Neuronal stem cell (in vitro differentiated cells): Measurements from ENCODE around the gene GOLIM4. TPM values are rescaled to one million over a fixed set of nuclear protein-coding genes. Genes with fewer than 3 reads are reported as not detected.

Source experiments
- DNase-seq: peaks from one replicate; pipeline ENCODE4 v3.0.0-alpha.2; 2013; ENCODE audit warnings: low spot score
- H2AFZ ChIP-seq: one replicate; pipeline ENCODE4 v1.6.1; 2013; ENCODE audit warnings: mild to moderate bottlenecking, low read length, inconsistent platforms
- H2AK5ac ChIP-seq: 2 replicates; pipeline ENCODE4 v1.6.1; 2013; ENCODE audit warnings: low read depth, mild to moderate bottlenecking, inconsistent platforms, low read length, moderate library complexity, mixed read lengths
- H2BK120ac ChIP-seq: 2 replicates; pipeline ENCODE4 v1.6.1; 2013; ENCODE audit warnings: low read depth, mild to moderate bottlenecking, inconsistent platforms, low read length, moderate library complexity, mixed read lengths
- H2BK12ac ChIP-seq: one replicate; pipeline ENCODE4 v1.6.1; 2013; ENCODE audit warnings: low read length, inconsistent platforms
- H2BK15ac ChIP-seq: 2 replicates; pipeline ENCODE4 v1.6.1; 2013; ENCODE audit warnings: mild to moderate bottlenecking, low read length, inconsistent platforms, mixed read lengths
- H2BK5ac ChIP-seq: one replicate; pipeline ENCODE4 v1.6.1; 2013; ENCODE audit warnings: inconsistent platforms, mild to moderate bottlenecking, low read length, moderate library complexity
- H3K14ac ChIP-seq: one replicate; pipeline ENCODE4 v1.6.1; 2013; ENCODE audit warnings: low read length, inconsistent platforms
- H3K18ac ChIP-seq: 2 replicates; pipeline ENCODE4 v1.6.1; 2013; ENCODE audit warnings: low read length, inconsistent platforms
- H3K23ac ChIP-seq: 2 replicates; pipeline ENCODE4 v1.6.1; 2013; ENCODE audit warnings: low read depth, mild to moderate bottlenecking, mixed read lengths, low read length, inconsistent platforms; ENCODE audit not compliant: poor library complexity
- H3K27ac ChIP-seq: replicated peaks from 3 replicates; pipeline ENCODE4 v1.5.1; 2013; ENCODE audit warnings: low read length, inconsistent platforms
- H3K27me3 ChIP-seq, 3 experiments: 2 replicates each; pipeline ENCODE4 v1.6.1; 2013; ENCODE audit warnings: low read length in 3 of 3, mild to moderate bottlenecking in 2 of 3, inconsistent platforms in 1 of 3, low read depth in 1 of 3, mixed read lengths in 1 of 3, moderate library complexity in 1 of 3; ENCODE audit not compliant: control insufficient read depth in 3 of 3, insufficient read depth in 3 of 3
- H3K36me3 ChIP-seq, 2 donors: replicated peaks in 1 of 2; 2 replicates each; pipeline ENCODE4 v1.6.1; 2013; ENCODE audit warnings: low read length in 2 of 2; ENCODE audit not compliant: control insufficient read depth in 2 of 2, insufficient read depth in 2 of 2
- H3K4ac ChIP-seq: 2 replicates; pipeline ENCODE4 v1.6.1; 2013; ENCODE audit warnings: inconsistent platforms, mild to moderate bottlenecking, low read length, moderate library complexity
- H3K4me1 ChIP-seq, 2 donors: 1 replicate in 1 of 2; 2 replicates in 1 of 2; pipeline ENCODE4 v1.6.1; 2013; ENCODE audit warnings: low read length in 2 of 2, low read depth in 1 of 2; ENCODE audit not compliant: control insufficient read depth in 2 of 2, insufficient read depth in 1 of 2
- H3K4me2 ChIP-seq: one replicate; pipeline ENCODE4 v1.6.1; 2013; ENCODE audit warnings: mild to moderate bottlenecking, low read length, inconsistent platforms; ENCODE audit not compliant: insufficient read depth, poor library complexity, severe bottlenecking
- H3K4me3 ChIP-seq, 2 donors: 2 replicates each; pipeline ENCODE4 v1.5.1; 2013; ENCODE audit warnings: low read length in 2 of 2, mild to moderate bottlenecking in 2 of 2, inconsistent platforms in 1 of 2, moderate library complexity in 1 of 2
- H3K79me1 ChIP-seq: one replicate; pipeline ENCODE4 v1.6.1; 2013; ENCODE audit warnings: low read depth, mild to moderate bottlenecking, inconsistent platforms, low read length, moderate library complexity
- H3K9ac ChIP-seq: one replicate; pipeline ENCODE4 v1.6.1; 2013; ENCODE audit warnings: mild to moderate bottlenecking, low read depth, low read length, inconsistent platforms; ENCODE audit not compliant: poor library complexity
- H3K9me3 ChIP-seq, 2 donors: replicated peaks in 1 of 2; 2 replicates each; pipeline versions ENCODE3 to v1.6.1; 2013; ENCODE audit warnings: low read length in 2 of 2, mild to moderate bottlenecking in 2 of 2, inconsistent platforms in 1 of 2, low read depth in 1 of 2, mixed read lengths in 1 of 2, moderate library complexity in 1 of 2; ENCODE audit not compliant: control insufficient read depth in 2 of 2, insufficient read depth in 1 of 2
- H4K8ac ChIP-seq: one replicate; pipeline ENCODE4 v1.6.1; 2013; ENCODE audit warnings: low read depth, mild to moderate bottlenecking, inconsistent platforms, low read length, moderate library complexity
- H4K91ac ChIP-seq: one replicate; pipeline ENCODE4 v1.6.1; 2013; ENCODE audit warnings: low read length, low read depth, mild to moderate bottlenecking, inconsistent platforms; ENCODE audit not compliant: poor library complexity
- WGBS, 2 donors: extraction: QIAGEN DNeasy Blood & Tissue Kit; methylation state at CpG; one replicate each; pipeline ENCODE4 v1.1.7; 2013; ENCODE audit warnings: missing lambda C conversion rate in 2 of 2, mixed read lengths in 1 of 2; ENCODE audit not compliant: insufficient read length in 2 of 2, insufficient replicate concordance in 1 of 2; ENCODE audit errors: extremely low coverage in 2 of 2; 5-methylcytosine and 5-hydroxymethylcytosine counted together
- polyA plus RNA-seq, 2 experiments: library from polyadenylated mRNA; stranded (reverse); fragments of 200-250 nt; gene quantifications; one replicate each; pipeline ENCODE4 v1.2.3, GENCODE V29; 2013

GOLIM4 gene
- 20.5 TPM for polyA plus RNA-seq (2013, experiment 1 of 2)
- 20.5 TPM for polyA plus RNA-seq (2013, experiment 2 of 2)

- no peaks in the 10 kb centered on the region for H3K27me3 ChIP-seq
- H4K8ac ChIP-seq, result peak within 1 kb of the TSS; percentile 29
- no peaks in the 10 kb centered on the region for H3K36me3 ChIP-seq
- peak; percentile 91 for DNase-seq
- peak within 1 kb of the TSS; percentile 99 for H2AFZ ChIP-seq
- no peaks in the 10 kb centered on the region for H3K9me3 ChIP-seq
- peak within 1 kb of the TSS; percentile 90 for H3K4me2 ChIP-seq
- H3K79me1 ChIP-seq, result no peaks in the 10 kb centered on the region
- H3K27ac ChIP-seq, result peak within 1 kb of the TSS; percentile 87
- peak within 1 kb of the TSS; percentile 88 for H3K9ac ChIP-seq
- peak within 1 kb of the TSS; percentile 96 for H2BK5ac ChIP-seq
- peak within 1 kb of the TSS; percentile 19 for H2BK12ac ChIP-seq
- H2BK15ac ChIP-seq, result peak within 1 kb of the TSS; percentile 68
- peak within 1 kb of the TSS; percentile 82 for H3K14ac ChIP-seq
- H3K4ac ChIP-seq, result no peak within 1 kb of the TSS
- H2AK5ac ChIP-seq, result no peak within 1 kb of the TSS
- H3K18ac ChIP-seq, result peak within 1 kb of the TSS; percentile 95
- WGBS, 2 donors, result no CpG with 5 or more reads among the region's 52 CpGs
- H3K4me1 ChIP-seq, result peaks cover 2 to 9% of the 10 kb centered on the region in 2 donors
- no peak within 1 kb of the TSS for H4K91ac ChIP-seq
- H2BK120ac ChIP-seq, result no peak within 1 kb of the TSS
- H3K23ac ChIP-seq, result peak within 1 kb of the TSS; percentile 83
- peak within 1 kb of the TSS; percentile 87 to 100 for H3K4me3 ChIP-seq
Observed at GRCh38 chr3:168095611-168096209, at the start of gene GOLIM4. Gene GOLIM4 (minus strand): TSS chr3:168095924. CDS start chr3:168095285, 639 bp downstream.

GRCh38 chr3:168141405-168141998 lies 45.8 kb upstream of the GOLIM4 start:
- no peak for DNase-seq
- no peak overlapping the region for H3K4me3 ChIP-seq
- H3K9ac ChIP-seq, result no peak overlapping the region
- H3K27ac ChIP-seq, result no peak overlapping the region
- no peak overlapping the region for H3K14ac ChIP-seq
- H2BK120ac ChIP-seq, result no peak overlapping the region
- H3K9me3 ChIP-seq, result no peaks in the 10 kb centered on the region
- H2AK5ac ChIP-seq, result no peak overlapping the region
- no peak overlapping the region for H2BK15ac ChIP-seq
- no peak overlapping the region for H3K23ac ChIP-seq
- H3K27me3 ChIP-seq, result no peaks in the 10 kb centered on the region
- no peak overlapping the region for H4K8ac ChIP-seq
- WGBS, 2 donors, result no CpG with 5 or more reads among the region's 6 CpGs
- no peaks in the 10 kb centered on the region for H3K4me1 ChIP-seq
- H3K4ac ChIP-seq, result no peak overlapping the region
- H4K91ac ChIP-seq, result no peak overlapping the region
- no peak overlapping the region for H2BK5ac ChIP-seq
- no peak overlapping the region for H2AFZ ChIP-seq
- H3K36me3 ChIP-seq, result no peaks in the 10 kb centered on the region
- H2BK12ac ChIP-seq, result no peak overlapping the region
- H3K79me1 ChIP-seq, result no peaks in the 10 kb centered on the region
- H3K18ac ChIP-seq, result no peak overlapping the region
- H3K4me2 ChIP-seq, result no peak overlapping the region

- Histone ChIP-seq H4K8ac (no peak overlapping the region), H3K23ac (no peak overlapping the region), H3K18ac (no peak overlapping the region), H3K9me3 (no peaks in the 10 kb centered on the region), H2BK12ac (no peak overlapping the region), H3K36me3 (no peaks in the 10 kb centered on the region), H2BK5ac (no peak overlapping the region), H2BK120ac (no peak overlapping the region), H3K4me2 (no peak overlapping the region), H2BK15ac (no peak overlapping the region), H3K27ac (no peak overlapping the region), H3K79me1 (no peaks in the 10 kb centered on the region), H3K14ac (no peak overlapping the region), H3K27me3 (no peaks in the 10 kb centered on the region), H2AFZ (no peak overlapping the region), H3K4me3 (no peak overlapping the region), H2AK5ac (no peak overlapping the region), H4K91ac (no peak overlapping the region), H3K4me1 (no peaks in the 10 kb centered on the region), H3K9ac (no peak overlapping the region), H3K4ac (no peak overlapping the region)
- WGBS, 2 donors, result no CpG with 5 or more reads among the region's 3 CpGs
- no peak for DNase-seq
Observed at GRCh38 chr3:168139947-168140346, 44.2 kb upstream of the GOLIM4 start.

- WGBS, 2 donors, result no CpG with 5 or more reads among the region's 5 CpGs
- no peak for DNase-seq
Observed at GRCh38 chr3:168138421-168138820, 42.7 kb upstream of the GOLIM4 start.

More at GRCh38 chr3:168138421-168138820, 42.7 kb upstream of the GOLIM4 start:
- H3K4ac ChIP-seq, result no peak overlapping the region
- no peaks in the 10 kb centered on the region for H3K27me3 ChIP-seq
- H3K79me1 ChIP-seq, result no peaks in the 10 kb centered on the region
- no peak overlapping the region for H3K23ac ChIP-seq
- H3K9me3 ChIP-seq, result no peaks in the 10 kb centered on the region
- no peak overlapping the region for H3K4me2 ChIP-seq
- no peak overlapping the region for H3K14ac ChIP-seq
- no peak overlapping the region for H4K8ac ChIP-seq
- H2BK15ac ChIP-seq, result no peak overlapping the region
- H3K4me1 ChIP-seq, result no peaks in the 10 kb centered on the region
- no peak overlapping the region for H3K18ac ChIP-seq
- no peak overlapping the region for H4K91ac ChIP-seq
- H3K36me3 ChIP-seq, result no peaks in the 10 kb centered on the region
- no peak overlapping the region for H3K27ac ChIP-seq
- H3K9ac ChIP-seq, result no peak overlapping the region
- no peak overlapping the region for H2AK5ac ChIP-seq
- no peak overlapping the region for H2BK120ac ChIP-seq
- no peak overlapping the region for H3K4me3 ChIP-seq
- H2AFZ ChIP-seq, result no peak overlapping the region
- no peak overlapping the region for H2BK12ac ChIP-seq
- H2BK5ac ChIP-seq, result no peak overlapping the region
